ENCODE data around the gene RUBCN. TPM values are rescaled to one million over a fixed set of nuclear protein-coding genes. Genes with fewer than 3 reads are reported as not detected.
"Not testable (repeated sequence)": the region's sequence is repeated elsewhere in the genome, so short reads cannot be mapped to it uniquely, and the experiment has no call there.

RUBCN gene
- total RNA-seq, 1 donor from 2014 or later, result 25.7 TPM

GRCh38 chr3:197686899-197687298, 49.8 kb downstream of the RUBCN start:
- no peak for DNase-seq (ENCODE audit: low read depth)

DNA sequence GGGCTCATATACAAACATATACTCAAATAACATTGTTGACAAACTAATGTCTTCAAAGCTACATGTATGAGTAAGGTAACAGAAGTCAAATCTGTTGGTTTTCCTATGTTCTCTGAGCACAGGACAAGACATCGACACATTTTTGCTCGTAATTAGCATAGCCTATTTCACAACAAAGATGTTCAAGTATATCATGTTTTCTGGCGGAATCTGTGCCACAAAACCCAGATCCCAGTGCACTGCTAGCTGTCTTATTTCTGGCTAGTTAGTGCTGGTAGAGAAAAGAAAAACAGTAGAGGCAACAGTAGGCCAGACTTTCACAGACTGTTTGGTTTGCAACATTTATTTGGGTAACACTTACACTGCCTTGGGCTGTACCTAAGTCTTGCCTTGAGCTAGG, 51.2 kb downstream of the RUBCN start:
- DNase-seq (ENCODE audit: low read depth), result no peak

GRCh38 chr3:197683191-197683590, 53.5 kb downstream of the RUBCN start:
- no peak for DNase-seq (ENCODE audit: low read depth)

- no peak for DNase-seq (ENCODE audit: low read depth)
Measured at GRCh38 chr3:197682713-197683112, 54.0 kb downstream of the RUBCN start.

GRCh38 chr3:197680955-197681521, 55.7 kb downstream of the RUBCN start:
- no peak for DNase-seq (ENCODE audit: low read depth)

GRCh38 chr3:197675951-197676350, 60.8 kb downstream of the RUBCN start:
- no peak for DNase-seq (ENCODE audit: low read depth)

- DNase-seq (ENCODE audit: low read depth), result no peak
Measured at GRCh38 chr3:197675563-197675860, 61.2 kb downstream of the RUBCN start.

DNA sequence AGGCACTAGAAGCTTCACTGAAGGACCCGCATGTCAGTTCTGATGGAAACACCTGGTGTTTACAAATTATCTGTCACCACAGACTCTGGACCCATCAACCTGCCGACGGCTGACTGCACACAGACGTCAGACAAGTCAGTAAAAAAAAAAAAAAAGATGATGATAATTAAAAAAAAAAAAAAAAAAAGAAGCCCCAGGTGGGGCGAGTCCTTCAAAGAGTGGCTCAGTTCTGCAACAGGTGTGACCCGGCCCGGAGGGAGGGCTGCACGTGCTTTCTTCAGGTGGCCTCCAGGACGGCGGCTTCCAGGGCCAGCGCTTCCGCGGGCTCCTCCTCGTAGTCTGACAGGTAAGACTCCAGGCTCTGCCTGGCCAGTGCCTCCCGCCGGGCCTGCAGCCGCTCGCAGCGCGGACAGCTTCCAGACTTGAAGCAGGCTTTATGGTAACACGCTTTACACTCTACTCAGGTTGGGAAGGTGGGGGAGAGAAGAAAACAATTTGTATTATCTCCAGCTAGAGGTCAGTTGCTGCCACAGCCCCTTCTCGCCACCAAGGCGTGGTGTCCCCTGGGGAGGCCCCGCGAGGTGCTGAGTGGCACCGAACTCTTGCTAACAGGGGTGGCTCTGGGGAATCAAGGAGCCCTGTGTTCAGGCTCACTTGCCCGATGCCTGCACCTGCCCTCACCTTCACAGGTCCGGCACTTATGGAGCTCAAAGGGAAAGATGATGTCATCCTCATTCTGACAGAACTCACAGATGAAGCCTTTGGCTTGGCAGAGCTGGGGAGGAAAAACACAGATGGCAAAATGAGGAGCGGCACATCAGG, 61.8 kb downstream of the RUBCN start:
- DNase-seq (ENCODE audit: low read depth), result no peak

DNA sequence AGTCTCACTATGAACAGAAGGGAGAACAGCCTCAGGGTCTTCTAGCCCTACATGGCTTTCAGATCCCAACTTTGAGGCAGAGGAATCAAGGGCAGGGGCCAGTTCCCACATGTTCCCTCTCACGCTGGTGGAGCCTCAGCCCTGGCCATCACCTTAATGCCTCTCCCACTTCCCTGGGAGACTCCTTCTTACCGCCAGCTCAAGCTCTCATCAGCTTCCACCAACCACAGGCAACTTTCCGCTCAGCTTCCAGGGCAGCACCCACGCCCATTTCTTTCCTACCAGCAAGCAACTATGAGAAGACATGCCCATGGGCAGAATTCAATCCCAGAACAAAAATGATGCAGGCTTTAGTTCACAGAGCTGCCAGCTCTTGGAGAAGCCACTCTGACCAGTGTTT, 63.5 kb downstream of the RUBCN start:
- DNase-seq (ENCODE audit: low read depth), result no peak

GRCh38 chr3:197670361-197670760, 66.3 kb downstream of the RUBCN start:
- DNase-seq (ENCODE audit: low read depth), result no peak

GRCh38 chr3:197667968-197668367, 68.7 kb downstream of the RUBCN start:
- DNase-seq (ENCODE audit: low read depth), result no peak

DNA sequence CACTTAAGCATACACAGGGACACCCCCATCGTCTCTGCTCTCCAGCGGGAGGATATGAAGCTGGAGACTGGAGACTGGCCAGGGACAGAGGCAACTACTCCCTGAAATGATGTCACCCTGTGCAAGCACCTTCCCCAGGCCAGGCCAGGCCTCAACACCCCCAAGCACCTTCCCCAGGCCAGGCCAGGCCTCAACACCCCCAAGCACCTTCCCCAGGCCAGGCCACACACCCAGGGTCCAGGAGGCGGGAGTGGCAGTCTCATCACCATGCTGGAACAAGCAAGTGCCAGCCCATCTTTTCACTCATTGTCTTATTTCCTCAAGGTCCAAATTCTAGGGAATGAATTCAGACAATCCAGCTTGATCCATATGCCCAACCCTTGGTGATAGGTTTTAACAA, 69.4 kb downstream of the RUBCN start:
- DNase-seq (ENCODE audit: low read depth), result not testable (repeated sequence)

DNA sequence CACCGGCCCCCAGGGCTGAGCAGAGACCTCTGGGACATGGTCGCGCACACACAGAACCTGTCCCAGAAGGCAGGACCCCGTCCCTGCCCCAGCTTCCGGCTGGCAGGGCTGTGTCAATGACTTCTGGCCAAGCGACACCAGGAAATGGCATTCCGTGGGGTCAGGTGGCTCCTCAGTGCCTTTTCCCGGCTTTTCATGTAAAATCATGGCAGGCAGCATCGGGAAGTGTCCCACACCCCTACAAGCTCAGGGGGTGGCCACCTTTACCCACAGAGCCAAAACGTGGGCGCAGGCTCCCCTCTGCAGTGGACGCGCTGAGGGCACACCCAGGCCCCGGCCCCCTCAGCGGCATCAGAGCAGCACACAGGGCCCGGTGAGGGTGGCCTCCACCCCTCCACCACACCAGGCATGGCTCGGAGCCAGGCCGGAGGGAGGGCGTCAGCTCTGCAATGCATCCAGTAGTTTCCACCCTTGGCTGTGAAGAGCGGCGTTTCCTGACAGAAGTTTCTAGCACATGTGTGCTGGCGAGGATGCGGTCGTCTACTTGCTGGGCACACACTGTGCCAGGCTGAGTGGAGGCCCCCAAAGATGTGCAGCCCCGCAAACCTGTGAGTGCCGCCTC, 70.4 kb downstream of the RUBCN start:
- not testable (repeated sequence) for DNase-seq (ENCODE audit: low read depth)

DNA sequence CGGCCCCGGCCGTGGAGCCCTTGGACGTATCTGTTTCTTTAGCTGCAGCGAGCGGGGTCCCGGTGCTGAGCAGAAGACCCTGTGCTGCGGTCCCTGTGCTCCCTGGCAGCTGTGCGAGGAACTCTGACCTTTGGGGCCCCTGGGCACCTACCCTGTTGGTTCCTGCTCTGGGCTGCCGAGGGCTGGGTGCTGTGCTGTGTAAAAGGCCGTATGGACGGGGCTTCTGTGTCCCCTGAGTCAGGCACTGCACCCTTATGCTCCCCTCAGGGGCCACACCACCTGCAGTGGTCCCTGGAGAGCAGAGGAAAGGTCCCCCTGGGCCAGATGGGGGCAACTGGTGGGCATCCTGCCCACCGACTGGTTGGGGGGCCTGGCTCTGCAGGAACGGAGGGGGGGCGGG, 71.2 kb downstream of the RUBCN start:
- not testable (repeated sequence) for DNase-seq (ENCODE audit: low read depth)

DNA sequence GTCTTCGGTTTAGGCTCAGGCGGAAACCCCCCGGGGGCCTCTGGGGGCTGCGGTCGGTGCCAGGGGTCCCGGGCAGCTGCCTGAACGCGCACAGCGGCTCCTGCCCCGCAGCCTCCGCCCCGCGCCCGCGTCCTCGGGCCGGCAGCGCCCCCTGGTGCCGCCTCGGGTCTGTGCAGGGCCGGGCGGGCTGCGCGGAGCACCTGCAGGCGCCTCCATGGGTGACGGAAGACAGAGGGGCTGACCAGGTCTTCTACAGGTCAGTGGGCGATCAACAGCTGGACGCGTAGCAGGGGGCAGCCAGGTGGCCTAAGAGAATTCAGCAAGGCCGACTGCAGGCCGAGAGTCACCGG, 71.6 kb downstream of the RUBCN start:
- DNase-seq (ENCODE audit: low read depth), result not testable (repeated sequence)

GRCh38 chr3:197664414-197665141, 72.1 kb downstream of the RUBCN start:
- not testable (repeated sequence) for DNase-seq (ENCODE audit: low read depth)

DNA sequence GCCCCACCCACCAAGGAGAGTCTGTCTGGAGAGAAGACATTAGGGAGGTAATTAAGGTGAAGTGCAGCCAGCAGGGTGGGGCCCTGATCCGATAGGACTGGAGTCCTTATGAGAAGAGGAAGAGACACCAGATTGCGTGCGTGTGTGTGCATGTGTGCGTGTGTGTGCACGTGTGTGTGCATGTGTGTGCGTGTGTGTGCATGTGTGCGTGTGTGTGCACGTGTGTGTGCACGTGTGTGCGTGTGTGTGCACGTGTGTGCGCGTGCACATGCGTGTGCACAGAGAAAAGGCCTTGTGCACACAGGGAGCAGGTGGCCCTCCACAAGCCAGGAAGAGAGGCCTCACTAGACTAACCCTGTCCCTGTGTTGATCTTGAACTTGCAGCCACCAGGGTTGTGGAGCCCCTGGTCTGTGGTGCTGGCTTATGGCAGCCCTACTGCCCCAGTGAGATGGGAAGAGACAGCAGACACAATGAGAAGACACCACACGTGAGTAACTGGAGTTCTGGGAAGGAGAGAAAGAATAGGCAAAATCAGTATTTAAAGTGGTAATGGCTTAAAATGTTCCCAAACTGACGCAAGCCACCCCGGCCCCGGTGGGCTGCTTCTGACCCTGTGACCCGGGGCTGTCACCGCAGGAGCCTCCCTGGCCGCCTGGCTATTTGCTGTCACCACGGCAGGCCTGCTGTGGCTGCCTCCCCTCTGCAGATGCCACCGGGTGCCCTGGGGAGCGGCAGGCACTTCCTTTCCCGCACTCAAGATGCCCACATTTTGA, 73.2 kb downstream of the RUBCN start:
- DNase-seq (ENCODE audit: low read depth), result not testable (repeated sequence)

GRCh38 chr3:197662352-197662751, 74.4 kb downstream of the RUBCN start:
- not testable (repeated sequence) for DNase-seq (ENCODE audit: low read depth)

DNA sequence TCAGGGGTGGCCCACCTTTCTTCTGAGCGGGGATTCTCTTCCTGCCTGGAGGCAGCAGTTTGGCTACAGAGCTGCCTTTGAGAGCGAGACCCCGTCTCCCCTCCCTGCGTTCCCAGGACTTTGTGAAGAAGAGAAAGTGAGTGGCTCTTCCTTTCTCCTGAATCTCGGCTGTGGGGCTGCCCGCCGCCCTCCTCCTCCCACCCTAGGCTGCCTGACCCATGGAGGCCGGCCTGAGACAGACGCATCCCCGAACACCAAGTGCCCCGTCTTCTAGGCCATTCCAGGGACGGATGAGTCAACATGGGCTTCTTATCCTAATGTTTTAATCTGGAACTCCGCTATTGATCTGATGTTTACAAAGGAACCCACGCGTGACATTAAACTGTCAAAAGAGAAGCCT, 74.8 kb downstream of the RUBCN start:
- not testable (repeated sequence) for DNase-seq (ENCODE audit: low read depth)

DNA sequence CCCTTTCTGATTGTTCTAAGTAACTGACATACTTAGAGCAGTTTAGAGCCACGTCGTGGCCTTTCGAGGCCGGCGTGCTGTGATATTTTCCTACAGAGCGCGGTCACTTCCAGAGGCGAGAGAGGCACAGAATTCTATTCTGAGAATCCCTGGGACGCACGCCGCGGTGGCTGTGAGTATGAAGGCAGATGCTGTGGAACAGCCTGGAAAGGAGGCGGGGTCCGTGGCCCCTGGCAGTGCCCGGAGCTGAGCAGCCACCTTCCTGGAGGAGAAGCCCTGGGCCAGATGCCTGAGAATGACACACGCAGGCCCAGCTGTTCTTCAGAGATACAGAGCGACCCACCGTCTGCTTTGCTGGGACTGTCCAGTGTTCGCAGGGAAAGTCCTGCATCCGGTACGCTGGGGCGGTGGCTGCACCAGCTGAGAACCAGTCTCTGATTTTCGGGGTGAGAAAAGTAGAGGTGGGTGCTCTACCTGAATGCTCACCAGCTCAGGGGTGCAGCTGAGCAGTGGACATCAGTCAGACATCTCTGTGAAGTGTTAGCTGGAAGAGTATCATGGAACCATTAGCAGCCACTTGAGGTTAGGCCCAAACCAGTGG, 75.4 kb downstream of the RUBCN start:
- not testable (repeated sequence) for DNase-seq (ENCODE audit: low read depth)

GRCh38 chr3:197659701-197660100, 77.0 kb downstream of the RUBCN start:
- DNase-seq (ENCODE audit: low read depth), result not testable (repeated sequence)
